ENCODE measurements around the gene SRGAP1.

- TF ChIP-seq CTCF (IDR thresholded peaks at IDR 0.05) (no peak), POLR2A (IDR thresholded peaks at IDR 0.05) (no peak)
Measured at GRCh38 chr12:64056741-64057140, 212.2 kb downstream of the SRGAP1 start.
